Gastrocnemius medialis (tissue), 4 donors: Measurements from ENCODE around the gene CEP104.

Source experiments
- POLR2A ChIP-seq, 2 donors: fragments of 450-650 bp; IDR thresholded peaks; one replicate each; pipeline ENCODE4 v1.6.1; 2017; ENCODE audit warnings: antibody characterized with exemption in 2 of 2, mild to moderate bottlenecking in 2 of 2, moderate library complexity in 2 of 2
- TF ChIP-seq, protein P1 (sequence below), 5 experiments: fragments of 450-650 bp in 3 of 5; fragments of 200-600 bp in 2 of 5; sonication (generic) in 2 of 5; IDR thresholded peaks in 4 of 5; conservative IDR thresholded peaks in 1 of 5; 1 replicate in 4 of 5; 2 replicates in 1 of 5; pipeline ENCODE4 v1.5.1; 2016 to 2019; ENCODE audit warnings: antibody characterized with exemption in 5 of 5, mild to moderate bottlenecking in 3 of 5, moderate library complexity in 3 of 5

DNA sequence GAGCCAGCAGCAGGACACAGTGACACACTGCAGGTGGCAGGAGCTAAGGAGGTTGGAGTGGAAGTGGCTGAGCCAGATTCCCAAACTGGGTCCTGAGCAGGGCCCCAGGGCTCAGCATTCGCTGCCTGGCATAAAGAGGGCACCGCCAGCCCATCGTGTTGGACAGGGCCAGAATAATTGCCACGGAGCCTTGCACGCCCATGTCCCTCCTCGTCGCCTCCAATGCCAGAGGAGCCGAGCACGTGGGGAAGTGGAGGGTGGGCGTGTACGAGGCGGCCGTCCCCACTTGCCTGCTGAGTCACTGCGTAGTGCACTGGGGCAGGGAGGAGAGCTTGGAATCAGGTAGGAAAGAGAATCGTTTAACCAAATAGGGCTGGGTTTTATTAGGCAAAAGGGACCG lies 34.6 kb downstream of the CEP104 start:
- TF ChIP-seq, protein P1, sequence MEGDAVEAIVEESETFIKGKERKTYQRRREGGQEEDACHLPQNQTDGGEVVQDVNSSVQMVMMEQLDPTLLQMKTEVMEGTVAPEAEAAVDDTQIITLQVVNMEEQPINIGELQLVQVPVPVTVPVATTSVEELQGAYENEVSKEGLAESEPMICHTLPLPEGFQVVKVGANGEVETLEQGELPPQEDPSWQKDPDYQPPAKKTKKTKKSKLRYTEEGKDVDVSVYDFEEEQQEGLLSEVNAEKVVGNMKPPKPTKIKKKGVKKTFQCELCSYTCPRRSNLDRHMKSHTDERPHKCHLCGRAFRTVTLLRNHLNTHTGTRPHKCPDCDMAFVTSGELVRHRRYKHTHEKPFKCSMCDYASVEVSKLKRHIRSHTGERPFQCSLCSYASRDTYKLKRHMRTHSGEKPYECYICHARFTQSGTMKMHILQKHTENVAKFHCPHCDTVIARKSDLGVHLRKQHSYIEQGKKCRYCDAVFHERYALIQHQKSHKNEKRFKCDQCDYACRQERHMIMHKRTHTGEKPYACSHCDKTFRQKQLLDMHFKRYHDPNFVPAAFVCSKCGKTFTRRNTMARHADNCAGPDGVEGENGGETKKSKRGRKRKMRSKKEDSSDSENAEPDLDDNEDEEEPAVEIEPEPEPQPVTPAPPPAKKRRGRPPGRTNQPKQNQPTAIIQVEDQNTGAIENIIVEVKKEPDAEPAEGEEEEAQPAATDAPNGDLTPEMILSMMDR (IDR thresholded peaks at IDR 0.05 in 4 of 5, conservative IDR thresholded peaks at IDR 0.05 in 1 of 5): no peak
- no peak for TF ChIP-seq POLR2A (IDR thresholded peaks at IDR 0.05)
